K562 (cell line): ENCODE measurements around the gene UBN2. TPM values are rescaled to one million over a fixed set of nuclear protein-coding genes. Genes with fewer than 3 reads are reported as not detected.

Source experiments
- ATAC-seq: fragments of 200-7000 bp; cut with Tn5 transposase; 3 replicates; pipeline ENCODE4 v1.9.1; 2020; ENCODE audit warnings: moderate library complexity
- BruUV-seq: library from RNA; stranded (reverse); fragments of 400-500 nt; replicated peaks from 2 replicates; lab custom pipeline; 2021; lab: Mats Ljungman, UMichigan
- CTCF ChIA-PET: fragments of 300-600 bp; formaldehyde crosslinking; extraction: SDS; loops from one replicate; lab custom pipeline; 2021; ENCODE audit warnings: low intra/inter-chr PET ratio; lab: Yijun Ruan, JAX
- POLR2A ChIA-PET: fragments of 300-600, 350-650 bp; sonication (Branson Sonifier 250); formaldehyde crosslinking; extraction: SDS; loops from one replicate; lab custom pipeline; 2021; ENCODE audit warnings: antibody characterized with exemption, inconsistent platforms; lab: Yijun Ruan, JAX
- DNase-seq, 4 experiments: peaks; one replicate each; pipeline versions ENCODE4 v3.0.0 to v3.0.0-alpha.2; 2011 to 2018; ENCODE audit warnings: low spot score in 3 of 4, mixed read lengths in 3 of 4; ENCODE audit errors: extremely low read depth in 1 of 4
- FAIRE-seq: peaks from 2 replicates; lab custom pipeline; 2011; peaks lifted over from hg19 to GRCh38; lab: Jason Lieb, UNC
- H2AFZ ChIP-seq: 2 replicates; pipeline ENCODE4 v1.6.0; 2011; ENCODE audit warnings: low read depth, low read length, control low read depth, inconsistent platforms
- H3K27ac ChIP-seq: fragments of 200-600 bp; 3 replicates; pipeline ENCODE4 v1.8.0; 2011; ENCODE audit warnings: low read depth, mild to moderate bottlenecking, control low read depth, inconsistent platforms, low read length, moderate library complexity, mixed read lengths; ENCODE audit errors: extremely low read depth
- H3K27me3 ChIP-seq, 2 experiments: fragments of 300-600 bp in 1 of 2; 2 replicates in 1 of 2; 3 replicates in 1 of 2; pipeline versions ENCODE4 v1.6.0 to v1.8.0; 2011; ENCODE audit warnings: inconsistent platforms in 2 of 2, low read length in 2 of 2, mild to moderate bottlenecking in 1 of 2, mixed read lengths in 1 of 2, moderate library complexity in 1 of 2; ENCODE audit not compliant: control insufficient read depth in 2 of 2, insufficient read depth in 2 of 2
- H3K36me3 ChIP-seq: fragments of 300-600 bp; 3 replicates; pipeline ENCODE4 v1.8.0; 2011; ENCODE audit warnings: mild to moderate bottlenecking, low read length, inconsistent platforms; ENCODE audit not compliant: control insufficient read depth, insufficient read depth
- H3K4me1 ChIP-seq, 2 experiments: fragments of 200-600 bp in 1 of 2; replicated peaks in 1 of 2; 2 replicates in 1 of 2; 3 replicates in 1 of 2; pipeline versions ENCODE4 v1.5.1 to v1.8.0; 2011; ENCODE audit warnings: inconsistent platforms in 2 of 2, low read length in 2 of 2, mild to moderate bottlenecking in 1 of 2, mixed read lengths in 1 of 2, moderate library complexity in 1 of 2; ENCODE audit not compliant: control insufficient read depth in 2 of 2, insufficient read depth in 2 of 2
- H3K4me2 ChIP-seq: 2 replicates; pipeline ENCODE4 v1.6.1; 2011; ENCODE audit warnings: low read length, control low read depth, inconsistent platforms, mixed read lengths; ENCODE audit not compliant: insufficient read depth
- H3K4me3 ChIP-seq: fragments of 200-600 bp; sonication (generic), shearing (Covaris generic); 2 replicates; pipeline ENCODE4 v1.5.1; 2016; ENCODE audit warnings: control low read depth, inconsistent platforms
- H3K79me2 ChIP-seq: fragments of 200-600 bp; 3 replicates; pipeline ENCODE4 v1.8.0; 2011; ENCODE audit warnings: low read length, inconsistent platforms; ENCODE audit not compliant: control insufficient read depth, insufficient read depth
- H3K9ac ChIP-seq, 2 experiments: 2 replicates each; pipeline versions ENCODE4 v1.6.0 to v1.6.1; 2011; ENCODE audit warnings: low read depth in 2 of 2, low read length in 2 of 2, control low read depth in 1 of 2, inconsistent platforms in 1 of 2, mild to moderate bottlenecking in 1 of 2, mixed read lengths in 1 of 2; ENCODE audit not compliant: insufficient read depth in 1 of 2
- H3K9me1 ChIP-seq: one replicate; pipeline ENCODE4 v1.6.0; 2011; ENCODE audit warnings: inconsistent platforms, mild to moderate bottlenecking, low read length, moderate library complexity; ENCODE audit not compliant: control insufficient read depth, insufficient read depth
- H3K9me3 ChIP-seq: replicated peaks from 2 replicates; pipeline ENCODE4 v1.5.1; 2011; ENCODE audit warnings: low read depth, low read length, inconsistent platforms; ENCODE audit not compliant: control insufficient read depth, insufficient read depth
- H4K20me1 ChIP-seq: replicated peaks from 2 replicates; pipeline ENCODE4 v1.6.1; 2011; ENCODE audit warnings: low read length, inconsistent platforms, mixed read lengths; ENCODE audit not compliant: control insufficient read depth, insufficient read depth
- CBFA2T2 ChIP-seq: fragments of 450-650 bp; conservative IDR thresholded peaks from 2 replicates; pipeline ENCODE4 v1.6.1; 2017; ENCODE audit warnings: mild to moderate bottlenecking
- CC2D1A ChIP-seq: fragments of 450-650 bp; IDR thresholded peaks from 2 replicates; pipeline ENCODE4 v1.6.1; 2017; ENCODE audit warnings: mild to moderate bottlenecking
- CTBP1 ChIP-seq: fragments of 450-650 bp; IDR thresholded peaks from 2 replicates; pipeline ENCODE4 v1.6.1; 2016; ENCODE audit warnings: borderline replicate concordance
- RAD21 ChIP-seq, 2 experiments: fragments of 250-450 bp in 1 of 2; fragments of 450-650 bp in 1 of 2; sonication (Bioruptor Pico) in 1 of 2; formaldehyde crosslinking in 1 of 2; IDR thresholded peaks in 1 of 2; conservative IDR thresholded peaks in 1 of 2; 2 replicates each; pipeline versions ENCODE4 v1.4.0 to v1.8.0; 2020 to 2022; ENCODE audit warnings: mild to moderate bottlenecking in 2 of 2, moderate library complexity in 1 of 2
- SMC3 ChIP-seq: conservative IDR thresholded peaks from 2 replicates; pipeline ENCODE4 v1.6.1; 2011; ENCODE audit warnings: low read depth, low read length, improper control_type of control experiment; ENCODE audit not compliant: insufficient read depth
- SRF ChIP-seq, 2 experiments: fragments of 250-450, 450-650 bp in 1 of 2; sonication (Bioruptor Pico) in 1 of 2; sonication (generic) in 1 of 2; formaldehyde crosslinking; IDR thresholded peaks; 2 replicates each; pipeline versions ENCODE4 v1.5.0 to v1.5.1; 2020 to 2022; ENCODE audit warnings: mild to moderate bottlenecking in 1 of 2, missing genetic modification reagents in 1 of 2
- THAP12 ChIP-seq: fragments of 250-450 bp; sonication (Bioruptor Pico); IDR thresholded peaks from 2 replicates; pipeline ENCODE4 v1.9.0; 2021; ENCODE audit warnings: mild to moderate bottlenecking, inconsistent platforms
- WHSC1 ChIP-seq: IDR thresholded peaks from one replicate; pipeline ENCODE4 v1.6.1; 2012; ENCODE audit warnings: low read length, control low read depth, inconsistent platforms
- ZBTB33 ChIP-seq: sonication (generic); formaldehyde crosslinking; IDR thresholded peaks from 2 replicates; pipeline ENCODE4 v1.8.1; 2023; ENCODE audit warnings: mild to moderate bottlenecking, missing genetic modification reagents
- ZFX ChIP-seq: sonication (generic); formaldehyde crosslinking; IDR thresholded peaks from 2 replicates; pipeline ENCODE4 v1.8.0; 2022; ENCODE audit warnings: mild to moderate bottlenecking, missing genetic modification reagents, moderate library complexity
- ZKSCAN3 ChIP-seq: fragments of 250-450 bp; sonication (Bioruptor Pico); IDR thresholded peaks from 2 replicates; pipeline ENCODE4 v1.4.0; 2020
- ZNF592 ChIP-seq: fragments of 450-650 bp; IDR thresholded peaks from 2 replicates; pipeline ENCODE4 v1.6.1; 2017; ENCODE audit warnings: antibody characterized with exemption, mild to moderate bottlenecking
- WGBS: fragments of 100-300 bp; shearing (Covaris generic); methylation state at CpG from one replicate; pipeline ENCODE4 v1.1.6; 2016; ENCODE audit warnings: low coverage, mixed read lengths; ENCODE audit not compliant: insufficient coverage; ENCODE audit errors: missing lambda C conversion rate; 5-methylcytosine and 5-hydroxymethylcytosine counted together
- in situ Hi-C: fragments of 300-500 bp; cut with MboI; formaldehyde crosslinking; loops from 4 replicates; pipeline ENCODE4 v1.15.0; 2018; ENCODE audit warnings: inconsistent platforms, mixed read lengths
- intact Hi-C: fragments of 100-400 bp; cut with micrococcal nuclease; formaldehyde crosslinking; loops from 2 replicates; pipeline ENCODE4 v1.14.2; 2022
- polyA plus RNA-seq, 8 experiments: library from polyadenylated mRNA; depleted of rRNA in 4 of 8; stranded (reverse) in 5 of 8; unstranded in 3 of 8; fragments of >200 nt; fragmentation: Nextera tagmentation in 2 of 8; fragmentation: Illumina TruSeq in 1 of 8; extraction: Ambion mirVana in 2 of 8; extraction: Trizol in 1 of 8; gene quantifications; 2 replicates each; pipeline versions ENCODE4 v1.2.1 to v1.2.3, GENCODE V29; 2011 to 2014; ENCODE audit warnings: inconsistent platforms in 1 of 8, missing spikeins in 1 of 8
- total RNA-seq, 7 experiments: library from RNA; depleted of rRNA in 6 of 7; stranded (reverse); fragments of >200 nt in 6 of 7; fragmentation: Illumina TruSeq in 2 of 7; extraction: Trizol in 2 of 7; gene quantifications; 2 replicates each; pipeline versions ENCODE4 v1.2.1 to v1.2.3, GENCODE V29; 2011 to 2021; ENCODE audit warnings: low replicate concordance in 1 of 7

Gene UBN2
- total and polyA plus RNA-seq, 9 of the 15 experiments (the other 6 are each of a cell fraction or from before 2014, with no cell fraction given): 1.2 to 19.5 (median 9.9) TPM

- no peak overlapping the region for H3K27ac ChIP-seq
- in situ Hi-C loops: no loop called here
- H4K20me1 ChIP-seq: no peaks in the 10 kb centered on the region
- peaks cover 0 to 6% of the 10 kb centered on the region in 2 experiments; a peak in 4 of 5 replicates for H3K4me1 ChIP-seq
- no peaks in the 10 kb centered on the region for H3K36me3 ChIP-seq
- no peak overlapping the region for H3K4me3 ChIP-seq
- DNase-seq (peak; percentile 40 to 54 (median 46)), ATAC-seq (peak; percentile 86), FAIRE-seq (peak; percentile 77)
- CTCF ChIA-PET: interaction anchor here (0.6 to 0.9 kb wide), 2 partner anchors 19 to 180 kb away, joined by 4 read pairs; no protein-coding TSS in a partner anchor
- POLR2A ChIA-PET: interaction anchor here (0.6 to 2.4 kb wide), 7 partner anchors 10 to 518 kb away, joined by 3 to 7 read pairs (median 5); partner anchors contain the start of gene LUC7L2
- WGBS: 30% methylated on average over 11 of the region's 11 CpGs
- H3K4me2 ChIP-seq: no peak overlapping the region
- no TSS peak for BruUV-seq
- no peaks in the 10 kb centered on the region; a peak in 1 of 5 replicates for H3K27me3 ChIP-seq
- H3K9ac ChIP-seq: no peak overlapping the region; a peak in 1 of 4 replicates
- peak overlapping the region; percentile 56 for H2AFZ ChIP-seq
- no peaks in the 10 kb centered on the region for H3K9me3 ChIP-seq
- H3K9me1 ChIP-seq: no peaks in the 10 kb centered on the region
- intact Hi-C loops: loop anchor here (5.0 kb wide), 1 partner anchor 111 kb away; no protein-coding TSS in a partner anchor
- H3K79me2 ChIP-seq: no peaks in the 10 kb centered on the region
- peak; percentile 48; the same call in 1 of the 2 replicates for TF ChIP-seq SMC3
- TF ChIP-seq CBFA2T2: no peak
- TF ChIP-seq SRF (CRISPR knock-in tag; IDR thresholded peaks at IDR 0.05): peak in 1 of 2 experiments; percentile 60; a peak in 1 of 4 replicates
- no peak for TF ChIP-seq ZKSCAN3
- no peak for TF ChIP-seq ZFX (CRISPR knock-in tag)
- 0 out of 2 replicates have a peak, but pooled peaks have one; percentile 16 for TF ChIP-seq ZBTB33
- peak; percentile 16; the same call in 1 of the 2 replicates for TF ChIP-seq CTBP1
- 0 out of 2 replicates have a peak, but pooled peaks have one; percentile 28 for TF ChIP-seq THAP12 (CRISPR knock-in tag)
- TF ChIP-seq ZNF592: no peak
- peak; percentile 68 to 74 for TF ChIP-seq RAD21 (CRISPR knock-in tag; conservative IDR thresholded peaks at IDR 0.05 in 1 of 2, IDR thresholded peaks at IDR 0.05 in 1 of 2)
- no peak for TF ChIP-seq WHSC1
- 0 out of 2 replicates have a peak, but pooled peaks have one; percentile 36 for TF ChIP-seq CC2D1A
These were observed 90.2 kb downstream of the UBN2 start for GRCh38 chr7:139321071-139321745.
